Activated CD8-positive, alpha-beta T cell treated with anti-CD3 and anti-CD28 coated beads for 36 hours (primary cell): ENCODE data around the gene CACNB3. TPM values are rescaled to one million over a fixed set of nuclear protein-coding genes. Genes with fewer than 3 reads are reported as not detected.

ENCODE experiments used
- ATAC-seq: fragments of 200-7000 bp; cut with Tn5 transposase; one replicate; pipeline ENCODE4 v1.10.0; 2021; ENCODE audit warnings: mild to moderate bottlenecking, moderate library complexity
- CTCF ChIA-PET: fragments of 350-600 bp; sonication (Branson Sonifier 250); formaldehyde crosslinking; loops from one replicate; lab custom pipeline; 2021; ENCODE audit warnings: antibody characterized with exemption; lab: Charles Lee
- POLR2A ChIA-PET: fragments of 350-600 bp; sonication (Branson Sonifier 250); formaldehyde crosslinking; loops from one replicate; lab custom pipeline; 2021; ENCODE audit warnings: antibody characterized with exemption; lab: Charles Lee
- DNase-seq: peaks from one replicate; pipeline ENCODE4 v3.0.0-alpha.2; 2020
- H3K27ac Mint-ChIP-seq: one replicate; pipeline ENCODE4 v1.8.0; 2021; ENCODE audit warnings: mild to moderate bottlenecking, mixed read lengths
- H3K27me3 Mint-ChIP-seq: one replicate; pipeline ENCODE4 v1.8.0; 2021; ENCODE audit warnings: mixed read lengths
- H3K36me3 Mint-ChIP-seq: one replicate; pipeline ENCODE4 v1.8.0; 2021; ENCODE audit warnings: low read depth, mixed read lengths
- H3K4me1 Mint-ChIP-seq: one replicate; pipeline ENCODE4 v1.8.0; 2021; ENCODE audit warnings: low read depth, mixed read lengths
- H3K4me3 Mint-ChIP-seq: one replicate; pipeline ENCODE4 v1.8.0; 2021; ENCODE audit warnings: mild to moderate bottlenecking, moderate library complexity, mixed read lengths
- H3K9me3 Mint-ChIP-seq: one replicate; pipeline ENCODE4 v1.8.0; 2021; ENCODE audit warnings: mixed read lengths
- CTCF ChIP-seq: fragments of 200-600 bp; IDR thresholded peaks from one replicate; pipeline ENCODE4 v1.8.0; 2022; ENCODE audit warnings: antibody characterized with exemption, mild to moderate bottlenecking
- intact Hi-C: fragments of 100-400 bp; cut with micrococcal nuclease; formaldehyde crosslinking; loops from one replicate; pipeline ENCODE4 v1.10.0; 2022
- total RNA-seq, 2 experiments: library from RNA; stranded (reverse); gene quantifications; one replicate each; pipeline ENCODE4 v1.2.3, GENCODE V29; 2021

The CACNB3 gene
- total RNA-seq, 2 experiments from 2014 or later: 7.7 to 8.2 TPM

GRCh38 chr12:48812389-48812788, 5.9 kb upstream of the CACNB3 start:
- CTCF ChIA-PET: interaction anchor here (1.0 to 6.3 kb wide), 7 partner anchors 17 to 78 kb away, joined by 3 to 62 read pairs (median 7); no protein-coding TSS in a partner anchor
- Mint-ChIP-seq H3K9me3 (no peaks in the 10 kb centered on the region), H3K27ac (no peak overlapping the region), H3K4me1 (peaks cover 22% of the 10 kb centered on the region), H3K27me3 (peaks cover 12% of the 10 kb centered on the region), H3K4me3 (no peak overlapping the region), H3K36me3 (no peaks in the 10 kb centered on the region)
- no peak for TF ChIP-seq CTCF
- POLR2A ChIA-PET: interaction anchor here (0.7 to 1.1 kb wide), 2 partner anchors 15 to 44 kb away, joined by 3 read pairs; no protein-coding TSS in a partner anchor
- intact Hi-C loops: no loop called here
- ATAC-seq (no peak), DNase-seq (no peak)

- no peak for DNase-seq
- no peak for TF ChIP-seq CTCF
- ChIA-PET CTCF (interaction anchor here (1.0 to 6.3 kb wide), 16 partner anchors 10 to 664 kb away, joined by 3 to 62 read pairs (median 6); partner anchors contain the start of gene RND1), POLR2A (interaction anchor here (1.2 kb wide), 1 partner anchor 98 kb away, joined by 3 read pairs; no protein-coding TSS in a partner anchor)
- H3K4me3 Mint-ChIP-seq: peak overlapping the region; percentile 95
- intact Hi-C loops: no loop called here
- H3K4me1 Mint-ChIP-seq: peaks cover 29% of the 10 kb centered on the region
- no peak for ATAC-seq
- peaks cover 19% of the 10 kb centered on the region for H3K27me3 Mint-ChIP-seq
- peak overlapping the region; percentile 49 for H3K27ac Mint-ChIP-seq
- H3K9me3 Mint-ChIP-seq: no peaks in the 10 kb centered on the region
- H3K36me3 Mint-ChIP-seq: no peaks in the 10 kb centered on the region
These were observed 4.6 kb upstream of the CACNB3 start for GRCh38 chr12:48813465-48814261.

- H3K9me3 Mint-ChIP-seq: no peaks in the 10 kb centered on the region
- ChIA-PET CTCF (interaction anchor here (0.6 to 6.3 kb wide), 43 partner anchors 9 to 665 kb away, joined by 3 to 62 read pairs (median 4); partner anchors contain the start of genes ARF3, DDX23, FKBP11 and RND1), POLR2A (interaction anchor here (0.6 to 2.8 kb wide), 10 partner anchors 10 to 132 kb away, joined by 3 to 13 read pairs (median 3); partner anchors contain the start of genes DDX23 and KANSL2)
- peak; percentile 86 for DNase-seq
- ATAC-seq: peak; percentile 83
- peak; percentile 100 for TF ChIP-seq CTCF
- H3K27me3 Mint-ChIP-seq: peaks cover 19% of the 10 kb centered on the region
- intact Hi-C loops: no loop called here
- peak overlapping the region; percentile 67 for H3K27ac Mint-ChIP-seq
- no peaks in the 10 kb centered on the region for H3K36me3 Mint-ChIP-seq
- H3K4me3 Mint-ChIP-seq: peak overlapping the region; percentile 95
- peaks cover 34% of the 10 kb centered on the region for H3K4me1 Mint-ChIP-seq
These were observed 3.8 kb upstream of the CACNB3 start for GRCh38 chr12:48814262-48815125.

- peak; percentile 37 for DNase-seq
- TF ChIP-seq CTCF: no peak
- no peaks in the 10 kb centered on the region for H3K9me3 Mint-ChIP-seq
- CTCF ChIA-PET: interaction anchor here (0.6 to 6.3 kb wide), 44 partner anchors 8 to 665 kb away, joined by 3 to 62 read pairs (median 4); partner anchors contain the start of genes ARF3, DDX23, FKBP11 and RND1
- ATAC-seq: peak; percentile 37
- H3K4me3 Mint-ChIP-seq: peak overlapping the region; percentile 95
- intact Hi-C loops: no loop called here
- H3K4me1 Mint-ChIP-seq: peaks cover 34% of the 10 kb centered on the region
- no peaks in the 10 kb centered on the region for H3K36me3 Mint-ChIP-seq
- H3K27me3 Mint-ChIP-seq: peaks cover 19% of the 10 kb centered on the region
- peak overlapping the region; percentile 67 for H3K27ac Mint-ChIP-seq
- POLR2A ChIA-PET: interaction anchor here (0.6 to 2.8 kb wide), 13 partner anchors 10 to 658 kb away, joined by 3 to 13 read pairs (median 3); partner anchors contain the start of genes ASB8, DDX23, KANSL2 and TUBA1A
These were observed 2.9 kb upstream of the CACNB3 start for GRCh38 chr12:48815126-48816110.
